Measurements from ENCODE around the gene HUWE1.

- TF ChIP-seq, protein P1, sequence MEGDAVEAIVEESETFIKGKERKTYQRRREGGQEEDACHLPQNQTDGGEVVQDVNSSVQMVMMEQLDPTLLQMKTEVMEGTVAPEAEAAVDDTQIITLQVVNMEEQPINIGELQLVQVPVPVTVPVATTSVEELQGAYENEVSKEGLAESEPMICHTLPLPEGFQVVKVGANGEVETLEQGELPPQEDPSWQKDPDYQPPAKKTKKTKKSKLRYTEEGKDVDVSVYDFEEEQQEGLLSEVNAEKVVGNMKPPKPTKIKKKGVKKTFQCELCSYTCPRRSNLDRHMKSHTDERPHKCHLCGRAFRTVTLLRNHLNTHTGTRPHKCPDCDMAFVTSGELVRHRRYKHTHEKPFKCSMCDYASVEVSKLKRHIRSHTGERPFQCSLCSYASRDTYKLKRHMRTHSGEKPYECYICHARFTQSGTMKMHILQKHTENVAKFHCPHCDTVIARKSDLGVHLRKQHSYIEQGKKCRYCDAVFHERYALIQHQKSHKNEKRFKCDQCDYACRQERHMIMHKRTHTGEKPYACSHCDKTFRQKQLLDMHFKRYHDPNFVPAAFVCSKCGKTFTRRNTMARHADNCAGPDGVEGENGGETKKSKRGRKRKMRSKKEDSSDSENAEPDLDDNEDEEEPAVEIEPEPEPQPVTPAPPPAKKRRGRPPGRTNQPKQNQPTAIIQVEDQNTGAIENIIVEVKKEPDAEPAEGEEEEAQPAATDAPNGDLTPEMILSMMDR (conservative IDR thresholded peaks at IDR 0.05; ENCODE audit: low read depth in 2 of 2): no peak
- TF ChIP-seq POLR2AphosphoS5 (IDR thresholded peaks at IDR 0.05; ENCODE audit: low read depth): no peak
Measured at GRCh38 chrX:53547668-53548067, 138.9 kb downstream of the HUWE1 start.

Data from GM23338 (cell line).